Ramos (cell line): ENCODE data around the gene RASL11A.
"Not testable (repeated sequence)": the region's sequence is repeated elsewhere in the genome, so short reads cannot be mapped to it uniquely, and the experiment has no call there.

ENCODE experiments used
- in situ Hi-C: fragments of 300-500 bp; cut with MboI; formaldehyde crosslinking; loops from one replicate; pipeline ENCODE4 v1.14.3; 2022; ENCODE audit warnings: low sequenced_read_pairs; ENCODE audit not compliant: unreplicated experiment

The RASL11A gene

GRCh38 chr13:27266917-27267316 lies 3.7 kb upstream of the RASL11A start:
- in situ Hi-C loops = no loop called here

- in situ Hi-C loops = no loop called here
These were observed 3.0 kb upstream of the RASL11A start for GRCh38 chr13:27267596-27267995.

DNA sequence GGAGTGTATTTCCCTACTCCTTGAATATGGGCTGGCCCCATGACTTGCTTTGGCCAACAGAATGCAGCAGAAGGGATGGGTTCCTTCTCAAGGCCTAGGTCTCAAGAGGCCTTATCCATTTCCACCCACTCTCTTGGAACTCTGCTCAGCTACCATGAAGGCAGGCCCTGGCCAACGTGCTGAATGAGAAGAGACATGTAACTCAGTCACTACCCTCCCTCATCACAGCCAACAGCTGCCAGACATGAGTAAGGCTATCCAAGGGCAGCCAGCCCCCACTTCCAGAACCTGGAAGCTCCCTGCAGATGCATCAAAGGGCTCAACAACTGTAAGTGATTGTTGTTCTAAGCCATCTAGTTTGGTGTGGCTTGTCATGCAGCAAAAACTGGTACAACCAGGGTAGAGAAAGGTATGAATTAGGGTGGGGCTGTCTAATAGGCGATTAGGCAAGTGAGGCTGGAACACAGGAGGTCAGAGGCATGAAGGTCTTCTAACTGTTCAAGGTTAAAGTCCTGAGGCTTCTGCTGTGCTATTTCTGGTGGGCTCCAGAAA lies 1.4 kb upstream of the RASL11A start:
- in situ Hi-C loops = no loop called here

DNA sequence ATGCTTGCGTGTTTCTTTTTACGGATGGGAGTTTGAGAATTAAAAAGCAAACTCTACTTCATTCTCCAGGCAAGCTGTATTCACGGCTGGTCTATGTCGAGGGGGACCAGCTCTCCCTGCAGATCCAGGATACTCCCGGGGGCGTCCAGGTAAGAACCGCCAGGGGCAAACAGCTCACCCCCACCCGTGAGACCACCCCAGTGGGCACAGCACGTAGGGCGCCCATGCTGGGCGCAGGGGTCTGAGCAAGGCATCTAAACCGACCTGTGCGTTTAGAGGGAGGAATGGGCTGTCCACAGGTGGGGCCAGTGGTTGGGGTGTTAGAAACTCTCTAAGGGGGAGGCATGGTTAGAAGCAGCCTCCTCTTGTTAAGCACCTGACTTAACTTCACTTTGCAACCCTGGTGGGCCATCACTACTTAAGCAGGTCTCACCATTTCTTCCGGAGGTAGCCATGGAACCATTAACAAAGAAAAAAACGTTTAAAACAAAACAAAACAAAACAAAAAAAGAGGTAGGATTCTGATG lies 1.0 kb downstream of the RASL11A start:
- in situ Hi-C loops = no loop called here

DNA sequence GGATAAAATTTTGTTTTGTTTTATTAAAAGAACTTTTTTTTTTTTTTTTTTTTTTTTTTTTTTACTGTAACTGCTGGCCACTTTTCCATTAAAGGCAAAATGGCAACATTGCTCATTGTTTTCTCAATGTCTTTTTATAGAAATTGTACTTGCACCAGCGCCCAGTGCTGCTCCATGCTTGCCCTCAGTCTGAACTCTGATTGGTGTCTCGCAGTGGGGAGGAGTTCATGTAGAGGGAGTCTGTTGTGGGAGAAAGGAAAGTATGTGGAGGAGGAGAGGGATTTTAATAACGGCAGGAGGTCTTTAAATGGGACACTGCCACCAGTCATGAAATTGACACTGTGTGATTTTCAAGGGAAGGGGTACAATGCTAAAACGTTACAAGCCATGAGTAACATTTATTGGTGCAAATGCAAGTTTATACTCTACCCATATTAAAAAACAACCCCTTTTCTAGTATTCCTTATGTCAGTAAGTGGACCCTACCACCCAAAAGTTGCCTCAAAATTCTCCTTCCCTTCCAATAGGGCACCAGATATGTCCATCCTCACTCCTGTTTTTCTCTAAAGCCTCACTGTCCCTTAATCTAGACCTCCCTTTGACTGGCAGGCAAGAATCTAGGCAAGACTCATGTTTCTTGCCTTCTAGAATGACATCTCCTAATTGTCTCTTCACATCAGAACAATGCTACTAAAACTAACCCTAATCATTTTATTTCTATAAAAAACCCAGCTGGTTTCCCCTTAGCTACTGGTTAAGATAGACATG lies 3.2 kb downstream of the RASL11A start:
- in situ Hi-C loops = no loop called here

GRCh38 chr13:27274631-27275030 lies 4.0 kb downstream of the RASL11A start:
- in situ Hi-C loops = no loop called here

- in situ Hi-C loops = no loop called here
These were observed 5.6 kb downstream of the RASL11A start for GRCh38 chr13:27276188-27276587.

- in situ Hi-C loops = no loop called here
These were observed 8.9 kb downstream of the RASL11A start for GRCh38 chr13:27279506-27279905.

DNA sequence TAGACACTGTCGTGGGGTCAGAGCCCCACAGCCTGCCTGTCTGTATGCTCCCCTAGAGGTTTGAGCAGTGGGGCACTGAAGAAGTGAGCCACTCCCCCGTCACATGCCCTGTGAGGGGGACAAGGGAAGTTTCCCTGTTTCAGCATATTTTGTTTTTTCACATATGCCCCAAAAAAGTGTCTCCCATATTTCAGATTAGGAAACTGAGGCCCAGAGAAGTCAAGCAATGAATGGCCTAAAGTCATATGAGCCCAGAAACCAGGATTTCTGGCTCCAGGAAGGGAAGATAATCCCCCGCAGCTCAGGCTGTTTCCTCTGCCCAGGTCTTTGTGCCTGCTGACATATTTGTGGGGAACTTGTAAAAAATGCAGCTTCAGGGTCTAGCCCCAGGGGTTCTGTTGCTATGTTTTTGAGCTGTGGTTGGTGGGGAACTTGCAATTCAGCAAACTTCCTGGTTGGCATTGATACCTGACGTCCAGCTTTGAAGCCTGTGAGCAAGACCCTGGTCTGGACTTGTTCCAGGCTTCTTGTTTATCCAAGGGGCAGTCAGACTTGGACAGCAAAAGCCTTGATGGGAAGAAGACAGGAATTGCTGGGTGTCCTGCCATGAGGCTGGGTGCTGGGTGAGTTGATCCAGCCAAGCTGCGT lies 9.5 kb downstream of the RASL11A start:
- in situ Hi-C loops = no loop called here

GRCh38 chr13:27280841-27281240 lies 10.2 kb downstream of the RASL11A start:
- in situ Hi-C loops = no loop called here

- in situ Hi-C loops = no loop called here
These were observed 10.8 kb downstream of the RASL11A start for GRCh38 chr13:27281420-27281819.

- in situ Hi-C loops = no loop called here
These were observed 13.4 kb downstream of the RASL11A start for GRCh38 chr13:27283906-27284493.

- in situ Hi-C loops = no loop called here
These were observed 17.8 kb downstream of the RASL11A start for GRCh38 chr13:27288392-27288791.

DNA sequence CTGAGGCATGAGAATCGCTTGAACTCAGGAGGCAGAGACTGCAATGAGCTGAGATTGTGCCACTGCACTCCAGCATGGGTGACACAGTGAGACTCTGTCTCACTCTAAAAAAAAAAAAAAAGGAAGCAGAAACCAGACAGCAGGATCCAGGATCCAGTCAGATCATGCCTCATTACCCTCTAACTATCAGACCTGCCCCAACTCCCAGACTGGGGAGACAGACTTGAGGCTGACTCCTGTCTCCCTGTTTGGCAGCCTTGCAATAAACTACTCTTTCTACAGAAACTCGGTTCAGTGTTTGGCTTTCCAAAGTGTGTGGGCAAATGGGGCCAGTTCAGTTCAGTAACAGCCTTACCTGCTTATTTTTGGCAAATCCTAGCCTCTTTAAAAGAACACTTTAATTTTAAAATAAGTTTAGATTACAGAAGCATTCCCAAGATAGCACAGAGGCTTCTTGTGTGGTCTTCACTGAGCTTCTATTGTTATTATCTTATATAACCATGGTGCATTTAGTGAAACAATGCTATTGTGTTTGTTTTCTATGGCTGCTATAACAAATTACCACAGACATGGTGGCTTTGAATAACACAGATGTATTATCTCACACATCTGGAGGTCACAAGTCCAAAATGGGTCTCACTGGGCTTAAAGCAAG lies 18.5 kb downstream of the RASL11A start:
- in situ Hi-C loops = no loop called here

GRCh38 chr13:27290715-27291114 lies 20.1 kb downstream of the RASL11A start:
- in situ Hi-C loops = no loop called here

- in situ Hi-C loops = not testable (repeated sequence)
These were observed 21.3 kb downstream of the RASL11A start for GRCh38 chr13:27291967-27292366.

- in situ Hi-C loops = no loop called here
These were observed 22.6 kb downstream of the RASL11A start for GRCh38 chr13:27293076-27293691.

DNA sequence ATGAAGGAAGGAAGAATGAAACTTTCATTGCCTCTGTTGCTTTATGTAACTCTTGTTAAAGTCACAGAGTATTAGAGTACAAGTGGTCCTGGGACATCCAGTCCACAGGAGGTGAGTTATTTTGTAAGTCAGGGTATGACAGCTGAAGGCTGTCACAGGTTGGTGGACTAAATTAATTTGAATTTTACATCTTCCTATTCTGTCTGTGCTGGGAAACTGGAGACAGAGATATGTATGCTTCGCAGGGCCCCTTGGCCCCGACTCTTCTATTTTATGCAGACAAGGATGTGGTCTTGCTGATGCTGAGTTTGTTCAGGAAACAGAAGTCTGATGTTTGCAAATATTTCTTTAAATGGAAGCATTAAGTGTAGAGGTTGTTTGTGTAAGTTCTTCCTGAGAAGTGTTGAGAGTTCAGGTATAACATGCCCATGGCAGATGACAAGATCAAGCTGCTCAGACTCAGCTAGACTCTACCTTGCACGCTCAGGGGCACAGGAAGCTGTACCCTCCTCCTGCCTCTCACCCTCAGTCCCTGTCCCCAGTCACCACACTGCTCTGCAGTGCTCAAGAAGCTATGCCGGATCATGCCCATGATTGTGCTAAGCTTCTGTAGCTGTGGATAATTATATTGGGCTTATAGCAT lies 23.4 kb downstream of the RASL11A start:
- in situ Hi-C loops = no loop called here

GRCh38 chr13:27295096-27295495 lies 24.5 kb downstream of the RASL11A start:
- in situ Hi-C loops = no loop called here

DNA sequence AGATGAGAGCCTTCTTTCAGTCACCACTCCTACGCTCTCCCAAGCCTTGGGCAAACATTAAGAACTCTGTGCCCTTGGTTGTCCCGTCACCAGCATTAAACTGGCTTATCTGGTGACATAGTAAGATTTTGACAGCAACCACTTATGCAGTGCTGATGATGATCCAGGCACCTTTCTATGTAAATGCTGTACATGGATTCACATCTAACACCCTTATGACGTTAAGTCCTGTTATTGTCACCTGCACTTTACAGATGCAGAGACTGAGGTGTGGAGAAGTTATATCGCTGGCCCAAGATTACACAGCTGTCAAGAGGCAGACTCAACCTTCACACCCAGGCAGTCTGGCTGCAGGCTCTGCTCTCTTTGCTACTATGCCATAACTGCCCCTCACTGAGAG lies 25.0 kb downstream of the RASL11A start:
- in situ Hi-C loops = no loop called here
